Measurements from ENCODE around the gene ARPC2. TPM values are rescaled to one million over a fixed set of nuclear protein-coding genes. Genes with fewer than 3 reads are reported as not detected.
A peak's percentile ranks its signal among the peaks of the same experiment; 100 is the strongest.
"Not testable (repeated sequence)": the region's sequence is repeated elsewhere in the genome, so short reads cannot be mapped to it uniquely, and the experiment has no call there.

Gene ARPC2
- polyA plus RNA-seq, 1 donor from 2014 or later, result 862 TPM

DNA sequence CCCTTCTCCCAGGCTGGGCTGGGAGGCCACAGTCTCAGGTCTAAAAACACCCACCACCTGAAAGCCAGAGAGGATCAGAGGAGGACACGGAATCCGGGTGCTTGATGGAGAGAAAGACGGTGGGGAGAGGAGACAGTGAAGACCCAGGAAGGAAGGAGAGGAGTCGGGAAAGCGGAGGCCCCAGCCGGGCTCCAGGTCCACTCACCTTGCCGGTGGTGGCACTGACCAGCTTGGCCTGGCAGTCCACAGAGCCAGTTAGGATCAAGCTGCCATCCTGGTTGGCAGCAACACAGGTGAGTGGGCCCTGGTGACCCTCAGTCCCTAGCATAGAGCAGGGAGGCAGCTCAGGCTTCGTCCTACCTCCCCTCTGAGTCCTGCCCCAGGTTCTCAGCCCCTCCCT, 48.6 kb downstream of the ARPC2 start:
- Mint-ChIP-seq H3K4me1 (peaks cover 18 to 28% (median 27%) of the 10 kb centered on the region in 3 donors), H3K9me3 (no peaks in the 10 kb centered on the region), H3K27me3 (peaks cover 2% of the 10 kb centered on the region), H3K4me3 (peak overlapping the region in 1 of 4 donors; percentile 75), H3K36me3 (peaks cover 1% of the 10 kb centered on the region), H3K27ac (peak overlapping the region in 1 of 3 donors; percentile 68)

- Mint-ChIP-seq H3K4me1 (peaks cover 14 to 28% (median 26%) of the 10 kb centered on the region in 3 donors), H3K9me3 (no peaks in the 10 kb centered on the region), H3K4me3 (peak overlapping the region in 2 of 4 donors; percentile 40 to 78), H3K36me3 (no peaks in the 10 kb centered on the region), H3K27me3 (peaks cover 2% of the 10 kb centered on the region), H3K27ac (peak overlapping the region in 2 of 3 donors; percentile 35 to 68)
Observed at GRCh38 chr2:218266316-218266979, 49.5 kb downstream of the ARPC2 start.

GRCh38 chr2:218267259-218267658, 50.3 kb downstream of the ARPC2 start:
- no peaks in the 10 kb centered on the region for H3K36me3 Mint-ChIP-seq
- H3K27me3 Mint-ChIP-seq, result peaks cover 2% of the 10 kb centered on the region
- peaks cover 20 to 31% (median 31%) of the 10 kb centered on the region in 3 donors for H3K4me1 Mint-ChIP-seq
- no peaks in the 10 kb centered on the region for H3K9me3 Mint-ChIP-seq
- peak overlapping the region in 1 of 3 donors; percentile 26 for H3K27ac Mint-ChIP-seq
- peak overlapping the region in 2 of 4 donors; percentile 66 to 78 for H3K4me3 Mint-ChIP-seq

- no peaks in the 10 kb centered on the region for H3K36me3 Mint-ChIP-seq
- no peaks in the 10 kb centered on the region for H3K9me3 Mint-ChIP-seq
- peak within 1 kb of the TSS; percentile 67 to 96 (median 94) for H3K27ac Mint-ChIP-seq
- H3K27me3 Mint-ChIP-seq, result peaks cover 2% of the 10 kb centered on the region
- H3K4me3 Mint-ChIP-seq, result peak within 1 kb of the TSS; percentile 91 to 99 (median 96)
- H3K4me1 Mint-ChIP-seq, result peaks cover 29 to 48% (median 30%) of the 10 kb centered on the region in 3 donors
Observed at GRCh38 chr2:218269900-218270720, 53.1 kb downstream of the ARPC2 start, which contains the start of the genes AAMP and PNKD. Gene AAMP, minus strand, starts transcription at chr2:218270137. Its CDS starts 51 bp downstream, at chr2:218270086. Gene PNKD, plus strand, starts transcription at chr2:218270519. Its CDS starts 17 bp downstream, at chr2:218270536.

GRCh38 chr2:218270721-218271486, 53.9 kb downstream of the ARPC2 start:
- Mint-ChIP-seq H3K4me1 (peaks cover 29 to 48% (median 30%) of the 10 kb centered on the region in 3 donors), H3K27me3 (peaks cover 2% of the 10 kb centered on the region), H3K36me3 (no peaks in the 10 kb centered on the region), H3K27ac (peak overlapping the region; percentile 67 to 96 (median 81)), H3K4me3 (peak overlapping the region; percentile 91 to 99 (median 96)), H3K9me3 (no peaks in the 10 kb centered on the region)

DNA sequence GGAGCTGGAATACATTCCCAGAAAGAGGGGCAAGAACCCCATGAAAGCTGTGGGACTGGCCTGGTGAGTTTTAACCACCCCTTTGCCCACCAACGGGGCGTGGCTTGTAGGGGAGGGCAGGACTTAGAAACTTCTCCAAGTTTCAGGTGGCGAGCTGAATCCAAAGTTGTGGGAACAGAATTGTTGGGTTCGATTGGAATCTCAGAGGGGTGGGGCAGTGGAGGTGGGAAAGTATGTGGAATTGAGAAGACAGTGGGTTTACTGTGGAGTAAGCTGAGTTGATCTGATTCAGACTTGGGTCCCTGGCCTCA, 54.5 kb downstream of the ARPC2 start:
- Mint-ChIP-seq H3K4me3 (peak overlapping the region; percentile 88 to 98 (median 92)), H3K9me3 (no peaks in the 10 kb centered on the region), H3K4me1 (peaks cover 29 to 46% (median 29%) of the 10 kb centered on the region in 3 donors), H3K27me3 (peaks cover 2% of the 10 kb centered on the region), H3K27ac (peak overlapping the region; percentile 47 to 96 (median 94)), H3K36me3 (no peaks in the 10 kb centered on the region)

DNA sequence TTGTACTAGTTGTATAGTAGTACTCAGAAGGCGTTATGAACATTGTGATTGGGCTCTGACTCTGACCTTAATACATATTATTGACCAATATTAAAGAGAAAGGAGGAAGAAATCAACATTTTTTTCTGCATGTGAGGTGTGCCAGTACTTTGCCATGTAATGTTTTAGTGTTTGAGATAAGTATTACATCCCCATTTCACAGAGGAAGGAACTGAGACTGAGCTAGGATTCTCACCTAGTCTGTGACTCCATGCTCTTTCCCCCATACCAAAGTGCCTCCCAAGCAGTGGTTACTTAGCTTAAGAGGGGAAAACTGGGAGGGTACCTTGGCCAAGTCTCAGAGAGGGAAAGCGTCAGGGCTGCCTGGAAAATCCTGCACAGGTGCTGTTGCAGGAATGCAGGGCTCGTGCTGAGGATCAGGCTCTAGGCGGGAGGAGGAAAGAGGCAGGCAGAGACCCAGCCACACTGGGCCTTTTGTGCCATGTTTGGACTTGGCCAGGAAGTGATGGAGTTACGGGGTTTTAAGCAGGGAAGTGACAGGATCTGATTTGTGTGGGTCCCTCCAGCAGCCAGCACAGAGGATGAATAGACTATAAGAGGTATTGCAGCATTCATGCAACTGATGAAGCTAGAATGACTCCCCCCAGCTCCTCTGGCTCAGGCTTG, 55.0 kb downstream of the ARPC2 start:
- Mint-ChIP-seq H3K4me3 (peak overlapping the region; percentile 82 to 98 (median 92)), H3K36me3 (no peaks in the 10 kb centered on the region), H3K4me1 (peaks cover 29 to 46% (median 29%) of the 10 kb centered on the region in 3 donors), H3K27ac (peak overlapping the region; percentile 81 to 96 (median 94)), H3K27me3 (peaks cover 2% of the 10 kb centered on the region), H3K9me3 (no peaks in the 10 kb centered on the region)

DNA sequence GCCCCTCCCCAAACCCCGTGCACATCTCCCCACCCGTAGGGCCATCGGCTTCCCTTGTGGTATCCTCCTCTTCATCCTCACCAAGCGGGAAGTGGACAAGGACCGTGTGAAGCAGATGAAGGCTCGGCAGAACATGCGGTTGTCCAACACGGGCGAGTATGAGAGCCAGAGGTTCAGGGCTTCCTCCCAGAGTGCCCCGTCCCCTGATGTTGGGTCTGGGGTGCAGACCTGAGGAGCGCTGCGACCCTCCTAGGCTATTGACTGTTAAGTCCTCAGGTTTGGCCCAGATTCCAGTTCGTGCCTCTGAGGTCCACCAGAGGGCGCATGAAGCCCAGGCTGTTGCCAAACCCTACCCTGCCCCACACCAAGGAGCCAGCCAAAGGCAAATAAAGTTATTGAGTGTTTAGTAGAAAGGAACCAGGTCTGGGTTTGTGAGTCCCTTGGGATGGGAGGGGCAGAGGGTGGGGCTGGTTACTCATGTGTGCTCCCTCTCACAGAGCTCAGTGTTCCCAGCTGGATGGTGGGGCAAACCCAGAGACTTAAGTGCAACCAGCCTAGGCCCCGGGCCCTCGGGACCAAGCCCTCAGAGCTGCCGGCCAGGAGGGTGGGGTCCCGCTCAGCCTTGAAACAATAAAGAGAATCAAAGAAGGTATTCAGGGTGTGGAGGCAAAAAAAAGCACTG, 55.7 kb downstream of the ARPC2 start:
- Mint-ChIP-seq H3K4me3 (peak overlapping the region; percentile 57 to 98 (median 86)), H3K27ac (peak overlapping the region; percentile 93 to 96 (median 94)), H3K36me3 (no peaks in the 10 kb centered on the region), H3K4me1 (peaks cover 23 to 43% (median 29%) of the 10 kb centered on the region in 3 donors), H3K27me3 (peaks cover 2% of the 10 kb centered on the region), H3K9me3 (no peaks in the 10 kb centered on the region)

GRCh38 chr2:218273214-218273907, 56.4 kb downstream of the ARPC2 start:
- peaks cover 23 to 43% (median 29%) of the 10 kb centered on the region in 3 donors for H3K4me1 Mint-ChIP-seq
- not testable (repeated sequence) for H3K36me3 Mint-ChIP-seq, H3K27me3 Mint-ChIP-seq, H3K9me3 Mint-ChIP-seq
- H3K4me3 Mint-ChIP-seq, result peak overlapping the region; percentile 57 to 98 (median 86)
- peak overlapping the region; percentile 93 to 96 (median 94) for H3K27ac Mint-ChIP-seq

DNA sequence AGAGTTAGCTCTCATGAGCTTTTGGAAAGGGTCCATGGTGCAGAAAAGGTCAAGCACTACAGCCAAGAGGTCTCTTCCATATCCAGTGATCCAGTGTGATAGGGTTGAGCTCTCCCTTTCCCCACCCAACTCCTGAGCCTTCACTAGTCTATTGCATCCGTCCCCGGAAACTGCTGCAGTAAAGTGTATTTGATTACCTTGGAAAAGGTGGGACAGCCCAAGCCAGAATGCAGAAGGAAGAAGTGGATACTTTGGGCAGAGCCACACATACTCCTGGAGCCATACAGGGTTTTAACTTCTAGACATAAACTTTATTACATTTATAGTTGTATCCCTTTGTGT, 56.9 kb downstream of the ARPC2 start:
- Mint-ChIP-seq H3K27me3 (peaks cover 2% of the 10 kb centered on the region), H3K36me3 (no peaks in the 10 kb centered on the region), H3K9me3 (no peaks in the 10 kb centered on the region), H3K4me3 (peak overlapping the region in 2 of 4 donors; percentile 47 to 68), H3K4me1 (peaks cover 23 to 42% (median 30%) of the 10 kb centered on the region in 3 donors), H3K27ac (peak overlapping the region; percentile 73 to 94 (median 79))

GRCh38 chr2:218274586-218274985, 57.6 kb downstream of the ARPC2 start:
- Mint-ChIP-seq H3K9me3 (no peaks in the 10 kb centered on the region), H3K36me3 (no peaks in the 10 kb centered on the region), H3K27me3 (no peaks in the 10 kb centered on the region), H3K4me3 (peak overlapping the region in 1 of 4 donors; percentile 47), H3K4me1 (peaks cover 23 to 36% (median 27%) of the 10 kb centered on the region in 3 donors), H3K27ac (peak overlapping the region; percentile 63 to 94 (median 79))

DNA sequence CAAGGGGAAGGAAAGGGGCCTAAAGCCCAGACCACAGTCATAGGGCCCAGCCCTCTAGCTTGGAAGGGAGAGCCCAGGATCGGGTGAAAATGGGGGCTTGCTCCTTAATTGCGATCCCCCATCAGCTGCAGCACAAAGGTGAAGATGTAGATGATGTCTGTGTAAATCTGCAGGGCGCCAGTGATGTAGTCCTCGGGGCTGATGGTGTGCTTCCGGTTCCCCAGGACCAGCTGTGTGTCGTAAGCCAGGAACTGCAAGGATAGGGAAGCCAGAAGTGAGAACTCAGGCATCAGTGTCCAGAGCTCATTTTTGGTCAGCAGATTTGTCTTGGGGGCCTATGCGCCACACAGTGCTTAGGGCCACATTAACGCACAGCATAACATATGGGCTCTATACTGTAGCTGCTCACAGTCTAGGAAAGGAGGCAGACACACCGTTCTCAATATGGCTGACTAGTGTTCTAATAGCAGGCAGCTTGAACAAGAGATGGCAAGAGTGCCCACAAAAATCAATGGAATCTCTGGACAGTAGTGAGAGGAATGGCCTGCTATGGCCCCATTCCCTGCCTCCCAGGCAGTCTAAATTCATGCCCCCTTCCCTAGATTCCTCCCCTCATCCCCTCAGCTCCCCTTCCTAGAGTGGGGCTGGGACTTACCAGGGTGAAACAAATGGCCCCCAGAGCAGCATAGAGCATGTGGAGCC, 58.5 kb downstream of the ARPC2 start:
- Mint-ChIP-seq H3K9me3 (no peaks in the 10 kb centered on the region), H3K27me3 (no peaks in the 10 kb centered on the region), H3K4me3 (peak overlapping the region in 1 of 4 donors; percentile 60), H3K36me3 (no peaks in the 10 kb centered on the region), H3K4me1 (peaks cover 16 to 34% (median 25%) of the 10 kb centered on the region in 3 donors), H3K27ac (peak overlapping the region in 2 of 3 donors; percentile 23 to 79)
